Kidney capillary endothelial cell (primary cell): ENCODE data around the gene ATP2B2.

Source experiments
- DNase-seq: peaks from one replicate; pipeline ENCODE4 v3.0.0-alpha.2; 2018; ENCODE audit warnings: low spot score

The ATP2B2 gene

DNA sequence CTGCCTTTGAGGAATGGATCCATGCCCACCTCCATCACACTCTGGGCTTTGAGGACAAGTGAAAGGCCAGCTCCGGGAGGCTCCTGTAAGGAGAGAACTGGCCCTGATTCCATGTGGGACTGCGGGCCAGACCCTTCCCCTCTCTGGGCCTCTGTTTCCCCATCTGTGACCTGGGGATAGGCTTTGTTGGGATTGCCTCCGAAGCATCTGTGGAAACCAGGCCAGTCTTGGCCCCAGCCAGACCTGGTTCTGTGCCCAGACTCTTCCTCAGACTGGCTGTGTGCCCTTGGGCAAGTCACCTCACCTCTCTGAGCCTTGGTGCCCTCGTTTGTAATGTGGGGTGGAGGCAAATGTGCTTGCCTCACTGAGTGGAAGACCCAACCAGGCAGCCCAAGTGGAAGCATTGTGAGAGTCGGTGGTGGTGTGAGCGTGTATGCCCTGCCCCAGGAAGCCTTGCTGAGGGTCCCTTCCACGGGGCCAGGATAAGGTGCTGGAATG lies 163.4 kb downstream of the ATP2B2 start:
- no peak for DNase-seq

DNA sequence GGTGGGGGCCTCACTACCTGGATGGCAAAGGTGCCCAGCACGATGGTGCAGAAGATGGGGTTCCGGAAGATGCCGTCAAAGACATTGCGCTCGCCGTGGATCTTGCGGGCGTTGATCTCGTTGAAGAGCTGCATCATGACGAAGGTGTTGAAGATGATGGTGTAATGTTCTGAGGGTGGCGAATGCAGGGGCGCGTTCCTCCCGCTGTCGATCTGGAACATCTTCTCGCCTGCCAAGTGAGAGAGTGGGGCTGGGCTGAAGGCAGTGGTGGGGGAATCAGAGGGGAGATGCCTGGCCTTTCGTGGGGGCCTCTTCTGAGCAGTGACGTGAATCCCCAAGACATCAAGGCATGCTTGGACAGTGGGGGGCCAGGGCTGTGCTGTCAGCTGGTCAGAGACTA lies 164.9 kb downstream of the ATP2B2 start:
- DNase-seq, result no peak

DNA sequence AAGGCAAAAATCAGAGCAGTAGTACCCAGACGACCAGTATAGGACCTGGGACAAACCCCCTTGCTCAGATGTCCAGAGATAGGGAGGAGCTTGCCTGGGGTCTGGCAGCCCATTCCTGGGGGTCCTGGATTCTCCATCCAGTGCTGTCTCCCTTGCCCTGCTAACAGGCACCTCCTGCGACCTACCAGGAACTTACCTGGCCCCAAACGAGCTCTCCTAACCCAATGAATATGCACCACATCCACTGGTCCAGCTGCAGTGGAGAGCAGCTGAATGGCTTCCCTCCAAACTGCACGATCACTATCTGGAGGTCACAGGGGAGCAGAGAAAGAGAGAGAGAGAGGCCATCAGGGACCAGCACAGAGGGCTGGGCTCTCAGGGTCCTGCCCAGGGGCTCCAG lies 165.3 kb downstream of the ATP2B2 start:
- no peak for DNase-seq

DNA sequence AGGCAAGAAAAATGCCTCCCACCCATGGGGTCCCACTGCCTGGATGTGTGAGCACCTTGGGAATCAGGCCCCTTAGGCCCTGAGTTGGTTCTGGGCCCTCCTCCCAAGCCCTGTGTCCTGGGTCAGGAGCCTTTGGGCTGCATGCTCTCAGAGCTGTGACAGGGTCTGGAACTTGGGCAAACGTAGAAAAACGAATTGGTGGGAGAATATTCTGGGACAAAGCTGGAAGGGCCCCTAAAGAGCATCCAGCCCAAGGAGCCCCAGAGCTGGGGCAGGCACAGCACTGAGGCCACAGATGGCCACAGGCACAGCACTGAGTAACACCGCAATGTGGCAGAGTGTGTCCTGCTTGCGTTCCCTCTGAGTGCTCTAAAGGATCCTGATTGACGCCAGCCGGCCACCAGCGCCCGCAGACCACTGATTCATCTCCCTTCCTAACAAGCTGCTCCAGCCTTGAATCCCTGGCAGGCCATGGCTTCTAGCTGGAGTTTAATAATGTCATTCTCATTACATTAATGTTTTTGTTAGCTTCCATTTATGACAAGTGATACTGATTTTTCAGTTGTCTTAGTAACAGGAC lies 165.9 kb downstream of the ATP2B2 start:
- DNase-seq, result no peak

DNA sequence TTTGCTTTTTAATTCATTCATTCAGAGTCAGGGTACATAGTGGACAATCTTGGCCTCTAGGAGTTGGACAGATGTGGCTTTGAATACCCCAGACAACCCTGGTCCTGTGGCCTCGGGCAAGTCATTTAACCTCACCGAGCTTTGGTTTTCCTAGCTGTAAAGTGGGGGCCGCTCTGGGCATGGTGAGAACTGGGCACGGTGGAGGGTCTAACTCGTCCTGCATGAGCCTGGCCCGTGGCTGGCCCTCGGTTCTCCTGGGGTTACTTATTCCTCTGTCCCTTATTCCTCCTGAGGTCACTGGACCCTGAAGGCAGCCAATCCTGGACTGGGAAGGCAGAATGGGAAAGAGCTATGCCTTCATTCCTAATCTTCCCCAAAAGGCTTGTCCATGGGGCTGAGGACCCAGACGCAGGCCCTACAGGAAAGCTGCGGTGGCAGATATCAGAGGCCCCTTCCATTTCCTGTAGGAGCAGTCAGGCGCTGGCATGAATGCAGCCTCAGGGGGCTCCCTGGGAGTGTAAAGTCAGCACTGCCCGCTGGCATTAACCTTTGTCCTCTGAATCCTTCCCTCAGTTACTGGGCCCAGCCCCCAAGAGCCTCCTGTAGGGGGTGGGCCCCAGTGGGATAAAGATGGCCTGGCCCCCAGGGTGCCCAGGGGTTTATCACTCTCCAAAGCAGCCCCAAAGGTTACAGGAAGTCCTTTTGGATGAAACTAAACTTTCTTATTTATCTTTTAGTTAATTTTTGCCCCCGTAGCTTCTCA lies 166.6 kb downstream of the ATP2B2 start:
- DNase-seq, result no peak

DNA sequence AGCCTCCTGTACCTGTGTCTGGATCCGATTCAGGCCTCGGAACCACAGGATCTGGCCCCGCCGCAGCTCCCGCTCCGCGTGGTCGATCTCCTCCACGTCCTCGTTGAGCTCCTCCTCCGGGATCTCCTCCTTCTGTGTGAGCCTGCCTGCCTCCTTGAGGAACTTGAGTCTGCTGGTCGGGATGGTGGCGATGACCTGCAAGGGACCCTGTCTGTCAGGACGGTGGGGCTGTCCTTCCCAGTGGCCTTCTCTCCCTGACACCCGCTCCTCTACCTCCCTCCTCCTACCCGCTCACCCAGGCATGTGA lies 167.3 kb downstream of the ATP2B2 start:
- DNase-seq, result no peak

DNA sequence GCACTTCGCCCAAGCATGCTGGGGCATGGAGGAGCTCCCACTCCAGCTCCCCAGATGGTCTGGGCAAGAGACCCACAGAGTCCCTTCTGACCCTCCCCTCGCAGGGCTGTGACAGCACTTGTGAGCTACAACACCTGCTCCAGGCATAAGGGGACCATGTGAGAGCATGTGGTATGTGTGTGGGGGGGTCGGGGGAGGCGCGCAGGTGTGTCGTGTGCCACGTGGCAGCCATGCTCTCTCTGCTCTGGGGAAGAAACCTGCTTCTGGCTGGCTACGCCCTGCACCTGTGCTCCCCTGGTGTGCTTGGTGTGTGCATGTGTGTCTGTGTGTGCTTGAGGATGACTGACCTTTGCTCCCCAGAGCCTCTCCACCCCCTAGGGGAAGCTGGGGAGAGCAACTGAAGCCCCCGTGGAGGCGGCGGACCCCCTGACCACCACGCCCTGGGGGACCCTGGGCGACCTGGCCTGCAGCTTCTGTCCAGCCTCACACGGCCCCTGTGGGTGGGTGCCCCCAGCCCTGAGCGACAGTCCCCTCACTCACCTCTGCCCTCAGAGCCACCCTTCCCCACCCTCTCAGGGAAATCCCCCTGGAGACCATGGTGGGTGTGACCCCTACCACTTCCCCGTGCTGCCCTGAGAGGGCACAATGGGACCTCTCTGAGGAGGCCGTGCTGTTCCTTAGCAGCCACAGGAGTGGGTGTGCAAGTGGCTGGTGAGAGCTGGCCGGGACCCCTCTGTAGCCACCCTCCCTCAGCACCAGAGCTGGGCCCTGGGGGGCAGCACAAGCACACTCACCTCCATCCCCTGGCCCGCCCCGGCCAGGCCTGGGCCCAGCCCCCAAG lies 167.8 kb downstream of the ATP2B2 start:
- no peak for DNase-seq

DNA sequence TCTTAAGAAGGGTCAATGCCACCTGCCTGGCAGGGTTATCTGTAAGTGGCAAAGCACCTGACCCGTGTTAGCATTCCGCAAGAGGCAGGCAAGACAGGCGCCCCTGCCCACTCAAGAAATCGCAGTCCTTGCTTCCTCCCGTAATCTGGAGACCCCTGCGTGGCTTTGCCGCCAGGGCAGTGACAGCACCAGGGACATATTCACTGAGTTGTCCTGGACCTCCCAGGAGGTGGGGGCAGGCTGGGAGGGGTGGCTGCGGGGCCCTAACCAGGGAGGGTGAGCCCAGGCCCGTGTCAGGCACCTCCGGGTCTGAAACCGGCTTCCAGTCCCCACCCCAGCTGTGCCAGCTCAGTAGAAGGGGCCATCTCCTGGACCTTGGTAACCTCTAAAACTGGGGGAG lies 168.6 kb downstream of the ATP2B2 start:
- no peak for DNase-seq

DNA sequence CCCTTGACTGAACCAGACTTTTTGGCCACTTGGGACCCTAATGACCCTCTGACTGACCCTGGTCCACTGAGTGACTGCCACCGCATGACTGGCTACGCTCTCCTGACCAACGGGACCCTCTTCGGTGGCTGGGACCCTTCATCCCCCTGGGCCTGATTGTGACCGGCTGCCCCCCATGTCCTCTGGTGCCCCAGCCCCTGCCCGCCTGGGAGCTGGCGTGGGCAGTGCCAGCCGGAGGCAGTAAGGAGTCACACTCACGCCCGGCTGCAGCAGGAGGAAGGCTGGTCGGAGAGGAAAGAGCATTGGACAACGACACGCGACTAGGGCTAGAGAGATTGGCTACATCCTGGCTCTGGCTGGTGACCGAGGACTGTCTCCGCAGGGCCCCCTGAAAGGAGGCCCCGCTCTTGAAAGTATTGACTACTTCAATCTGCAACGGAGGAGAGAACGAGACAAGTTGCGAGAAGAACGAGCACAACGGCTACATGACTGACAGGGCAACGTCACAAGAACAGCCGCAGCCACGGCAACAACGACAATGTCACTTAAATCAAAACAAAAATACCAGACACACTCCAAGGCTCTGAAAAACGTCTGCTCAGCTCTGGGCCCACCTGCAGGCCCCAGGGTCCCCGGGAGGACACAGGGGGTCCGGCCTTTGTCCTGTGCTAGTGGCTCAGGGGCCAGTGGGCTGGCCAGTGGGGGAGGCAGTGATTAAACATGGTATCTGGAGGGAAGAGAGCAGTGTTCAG lies 169.3 kb downstream of the ATP2B2 start:
- DNase-seq, result no peak

DNA sequence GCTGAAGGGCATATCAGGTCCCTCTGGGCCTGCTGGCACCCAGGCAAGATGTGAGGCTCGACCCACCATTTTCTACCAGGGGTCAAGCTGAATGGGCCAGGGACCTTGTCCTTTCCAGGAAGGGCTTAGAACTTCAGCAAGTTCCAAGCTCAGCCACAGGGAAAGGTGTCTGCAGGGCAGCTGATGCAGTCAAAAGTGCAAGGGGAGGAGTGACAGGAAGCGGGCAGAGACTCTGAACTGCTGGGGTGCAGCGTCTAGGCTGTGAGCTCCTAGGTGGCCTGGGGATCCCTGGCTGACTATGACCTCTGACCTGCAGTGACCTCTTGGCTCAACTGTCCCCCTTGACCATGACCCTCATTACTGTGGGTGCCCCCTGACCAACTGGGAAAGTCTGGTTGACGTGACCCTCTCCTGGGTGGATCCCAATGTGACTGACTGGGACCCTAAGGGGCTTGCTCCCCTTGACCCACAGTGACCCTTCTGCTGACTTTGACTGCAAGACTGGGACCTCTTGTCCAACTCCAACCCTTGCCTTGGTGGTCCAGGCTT lies 170.1 kb downstream of the ATP2B2 start:
- no peak for DNase-seq

DNA sequence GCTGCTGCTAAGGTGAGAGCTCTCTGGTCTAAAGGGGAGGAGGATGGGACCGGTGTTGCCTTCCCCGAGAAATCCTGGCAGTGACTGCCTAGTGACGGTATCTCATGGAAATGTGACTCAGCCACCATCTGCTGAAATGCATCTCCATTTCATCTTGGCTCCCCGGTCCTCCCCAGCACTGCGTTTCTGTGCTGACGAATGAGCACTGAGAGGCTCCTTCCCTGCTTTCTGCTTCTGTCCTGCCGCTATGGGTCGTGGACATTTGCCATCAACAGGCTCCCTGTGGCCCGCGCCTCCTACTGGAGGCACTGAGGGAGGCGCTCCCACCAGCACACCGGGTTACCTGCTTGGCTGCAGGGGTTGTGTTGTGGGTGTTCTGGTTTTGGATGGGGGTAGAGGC lies 170.9 kb downstream of the ATP2B2 start:
- no peak for DNase-seq

DNA sequence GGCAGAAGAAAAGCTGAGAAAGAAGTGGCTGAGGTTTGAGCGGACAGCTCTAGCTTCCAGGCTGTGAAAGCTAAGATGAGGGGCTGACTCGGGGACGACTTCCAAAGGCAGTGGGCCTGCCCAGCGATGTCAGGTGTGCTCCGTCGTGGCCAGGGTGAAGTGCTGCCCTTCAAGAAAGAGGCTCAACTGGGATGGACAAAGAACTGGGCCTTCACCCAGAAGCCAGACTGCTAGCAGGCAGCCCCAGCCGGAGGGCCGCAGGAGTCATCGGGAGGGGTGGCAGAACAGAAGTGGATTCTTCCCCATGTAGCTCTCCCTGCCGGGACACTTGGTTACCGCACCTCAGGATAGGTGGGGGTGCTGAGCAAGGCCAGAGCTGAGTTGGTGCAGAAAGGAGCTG lies 171.3 kb downstream of the ATP2B2 start:
- no peak for DNase-seq

DNA sequence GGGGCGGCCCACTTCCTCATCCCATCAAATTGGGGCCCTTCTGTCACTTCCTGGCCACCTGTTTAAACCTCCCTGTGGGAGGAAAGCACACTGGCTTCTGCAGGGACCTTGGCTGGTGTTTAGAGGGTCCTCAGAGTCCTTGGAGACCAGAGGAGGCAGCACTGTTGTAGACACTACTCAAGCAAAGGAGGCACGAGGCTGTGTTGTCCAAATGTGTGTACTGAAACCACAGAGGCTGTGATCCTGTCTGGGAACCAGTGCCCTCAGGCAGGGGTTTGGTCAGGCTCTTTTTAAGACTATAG lies 172.1 kb downstream of the ATP2B2 start:
- no peak for DNase-seq

DNA sequence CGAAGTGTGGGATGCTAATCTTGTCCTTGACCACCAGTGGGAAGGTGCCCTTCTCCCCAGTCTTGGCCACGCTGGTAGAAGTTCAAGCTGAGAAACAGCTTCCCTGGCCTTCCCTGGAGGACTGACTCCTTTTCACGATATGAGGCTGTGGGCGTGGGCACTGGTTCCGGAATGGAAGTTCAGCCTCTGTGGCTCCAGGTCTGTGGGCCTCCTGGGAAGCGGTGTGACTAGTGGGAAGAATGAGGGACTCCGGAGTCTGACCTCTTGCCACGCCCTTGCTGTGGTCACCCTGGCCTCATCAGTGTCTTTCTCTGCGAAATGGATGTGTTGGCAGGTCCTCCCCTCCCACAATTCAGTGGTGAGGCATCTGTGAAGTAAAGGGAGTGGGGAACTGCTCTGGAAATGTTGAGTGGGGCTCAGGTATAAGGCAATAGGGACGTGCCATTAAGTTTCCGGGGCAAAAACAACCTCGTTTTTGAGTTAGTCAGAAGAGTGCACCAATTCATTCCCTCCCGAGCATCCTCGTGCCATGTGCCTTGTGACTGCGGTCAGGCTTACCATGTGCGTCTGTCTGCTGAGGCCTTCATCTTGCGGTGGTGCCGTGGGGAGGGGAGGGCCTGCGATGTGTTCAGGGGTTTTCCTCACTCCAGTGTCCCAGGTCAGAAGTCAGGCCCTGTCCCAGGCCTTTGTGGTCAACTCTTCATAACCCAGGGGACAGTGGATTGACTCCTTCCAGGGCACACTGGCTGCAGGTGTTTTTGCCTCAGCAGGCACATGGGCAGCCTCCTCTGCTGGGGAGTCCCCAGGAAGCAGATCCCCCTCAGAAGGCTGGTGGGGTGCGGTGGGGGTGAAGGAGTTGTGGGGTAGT lies 172.7 kb downstream of the ATP2B2 start:
- DNase-seq, result no peak

DNA sequence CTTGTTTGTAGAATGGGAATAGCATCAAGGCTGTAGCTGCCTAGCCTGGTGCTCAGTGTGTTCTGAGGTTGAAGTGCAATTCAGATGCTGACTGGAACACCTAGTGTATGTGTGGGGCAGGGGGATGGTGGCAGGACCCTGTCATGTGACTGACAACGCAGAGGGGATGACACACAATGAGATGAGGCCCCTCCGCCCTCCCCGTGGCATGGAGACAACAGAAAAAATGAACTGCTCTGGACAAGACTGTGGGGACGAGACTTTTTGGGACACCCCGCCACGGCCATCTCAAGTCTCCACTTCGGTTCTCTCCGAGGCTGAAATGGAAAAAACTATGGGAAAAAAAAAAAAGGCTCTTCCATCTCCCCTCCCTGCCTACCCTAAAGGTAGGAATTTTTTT lies 174.1 kb downstream of the ATP2B2 start:
- DNase-seq, result no peak

DNA sequence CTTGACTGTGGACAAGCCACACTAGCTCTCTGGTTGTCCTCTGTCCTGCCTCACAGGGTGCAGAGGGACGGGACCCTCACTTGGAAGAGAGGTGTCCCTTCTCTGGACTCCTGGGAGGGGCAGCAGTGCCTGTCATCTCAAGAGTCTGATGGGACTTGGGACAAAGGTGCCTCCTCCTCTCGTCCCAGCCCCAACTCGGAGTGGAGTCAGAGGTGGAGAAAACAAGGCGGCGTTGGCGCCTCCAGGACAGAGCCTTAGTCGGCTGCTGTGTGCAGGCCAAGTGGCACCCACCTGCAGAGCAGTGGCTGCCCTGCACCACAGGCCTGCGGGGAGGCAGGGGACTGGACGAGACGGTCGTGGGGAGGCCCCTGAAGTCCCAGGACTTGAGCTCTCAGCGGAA lies 175.1 kb downstream of the ATP2B2 start:
- DNase-seq, result no peak

DNA sequence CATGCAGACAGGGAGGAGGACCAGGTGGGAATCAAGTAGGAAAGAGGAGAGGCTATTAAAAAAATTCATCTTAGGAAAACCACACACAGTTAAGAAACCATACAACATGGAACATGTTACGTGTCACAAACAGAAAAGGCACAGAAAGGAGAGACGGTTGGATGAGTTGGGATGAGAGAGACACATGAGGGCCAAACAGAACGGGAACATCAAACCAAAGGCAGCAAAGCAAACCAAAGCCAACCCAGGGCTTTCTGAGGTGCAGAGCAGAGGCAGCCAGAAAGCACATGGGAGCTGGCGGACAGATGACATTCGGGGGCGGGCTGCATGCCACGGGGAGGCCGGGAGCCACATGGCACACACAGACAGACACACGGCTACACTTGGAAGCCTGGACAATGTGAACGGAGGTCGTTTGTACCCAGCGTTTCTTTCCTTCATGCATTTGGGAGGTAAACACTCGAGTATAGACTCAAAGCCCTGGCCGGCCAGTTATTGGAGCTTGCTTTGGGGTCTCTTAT lies 175.8 kb downstream of the ATP2B2 start:
- DNase-seq, result no peak

DNA sequence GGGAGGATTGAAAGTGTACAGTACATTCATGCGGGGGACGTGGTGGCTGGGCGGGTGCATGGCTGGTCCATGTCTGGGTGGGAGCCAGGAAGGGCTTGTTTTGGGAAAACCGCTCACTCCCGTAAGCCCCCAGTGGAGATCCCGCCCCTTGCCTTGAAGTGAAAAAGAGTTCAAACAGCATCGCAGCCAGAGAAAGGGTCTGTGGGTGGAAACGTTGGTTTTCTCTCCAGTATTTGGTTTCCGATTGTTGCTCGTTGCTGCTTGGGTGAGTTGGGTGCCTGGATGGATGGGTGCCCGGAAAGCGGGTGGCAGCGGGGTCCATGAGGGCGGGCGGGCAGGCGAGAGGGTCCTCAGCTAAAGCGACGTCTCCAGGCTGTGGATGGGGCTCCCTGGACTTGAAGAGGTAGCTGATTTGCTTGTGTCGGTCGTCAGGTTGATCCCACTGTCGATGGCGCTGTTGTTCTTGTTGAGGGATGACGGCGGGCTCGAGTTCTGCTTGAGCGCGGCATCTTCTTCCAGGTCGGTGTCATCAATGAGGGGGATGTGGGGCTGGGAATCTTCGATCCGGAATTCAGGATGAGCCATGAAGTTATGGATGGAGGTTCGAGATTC lies 176.8 kb downstream of the ATP2B2 start:
- no peak for DNase-seq

DNA sequence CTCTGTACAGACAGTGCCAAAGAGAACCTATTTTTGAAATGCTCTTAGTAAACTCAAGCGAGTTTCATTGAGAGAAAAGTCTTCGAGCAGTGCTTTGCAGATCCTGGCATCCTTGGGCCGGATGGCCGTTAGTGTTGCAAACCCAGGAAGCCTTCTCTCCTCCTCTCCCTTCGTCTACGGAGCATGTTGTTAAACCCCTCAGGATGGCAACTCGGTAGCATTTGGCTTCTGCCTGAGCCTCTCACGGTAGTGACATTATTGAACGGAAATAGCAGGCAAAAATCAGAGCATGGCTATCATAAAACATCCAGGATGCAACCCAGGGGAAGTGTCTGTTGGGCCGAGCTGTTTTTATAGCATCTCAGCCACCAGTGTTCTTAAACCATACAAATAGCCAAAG lies 177.8 kb downstream of the ATP2B2 start:
- no peak for DNase-seq

DNA sequence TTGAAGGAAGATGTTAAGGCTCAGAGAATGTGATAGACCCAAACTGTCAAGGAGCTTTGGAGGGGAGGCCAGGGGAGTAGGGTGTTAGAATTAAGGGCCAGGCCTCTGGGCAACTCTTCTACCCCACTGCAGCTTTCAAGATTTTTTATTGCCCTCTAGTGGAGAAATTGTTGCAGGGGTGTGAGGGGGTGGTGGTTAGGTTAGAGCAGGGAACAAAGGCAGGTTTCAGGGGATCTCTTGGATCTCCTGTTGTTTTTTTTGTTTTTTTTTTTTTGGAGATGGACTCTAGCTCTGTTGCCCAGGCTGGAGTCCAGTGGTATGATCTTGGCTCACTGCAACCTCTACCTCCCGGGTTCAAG lies 183.1 kb downstream of the ATP2B2 start:
- no peak for DNase-seq
